Measurements from ENCODE around the gene TPTE.
A peak's percentile ranks its signal among the peaks of the same experiment; 100 is the strongest.
"Not testable (repeated sequence)": the region's sequence is repeated elsewhere in the genome, so short reads cannot be mapped to it uniquely, and the experiment has no call there.

TPTE gene

GRCh38 chr21:10547868-10548267 is 26.5 kb downstream of the TPTE start:
- H3K9me3 ChIP-seq (ENCODE audit: insufficient read depth, low read depth, low read length): peaks cover 81% of the 10 kb centered on the region
- H3K4me3 ChIP-seq (ENCODE audit: low read length); H3K27ac ChIP-seq (ENCODE audit: low read depth, low read length); H3K9ac ChIP-seq (ENCODE audit: low read depth, low read length); H3K4me1 ChIP-seq (ENCODE audit: insufficient read depth, low read length); H3K27me3 ChIP-seq (ENCODE audit: insufficient read depth, low read length); H3K36me3 ChIP-seq (ENCODE audit: insufficient read depth, low read length): not testable (repeated sequence)
- 52% methylated on average over 4 of the region's 4 CpGs for WGBS

GRCh38 chr21:10548331-10548954 is 27.1 kb downstream of the TPTE start:
- H3K27me3 ChIP-seq (ENCODE audit: insufficient read depth, low read length): not testable (repeated sequence)

GRCh38 chr21:10570803-10571202 is 49.4 kb downstream of the TPTE start:
- Histone ChIP-seq H3K9me3 (ENCODE audit: insufficient read depth, low read depth, low read length) (peaks cover 97% of the 10 kb centered on the region), H3K4me3 (ENCODE audit: low read length) (peak overlapping the region; percentile 4; the same call in 1 of the 2 replicates)
- 60% methylated on average over 2 of the region's 2 CpGs for WGBS
- H3K36me3 ChIP-seq (ENCODE audit: insufficient read depth, low read length); H3K27me3 ChIP-seq (ENCODE audit: insufficient read depth, low read length); H3K4me1 ChIP-seq (ENCODE audit: insufficient read depth, low read length); H3K27ac ChIP-seq (ENCODE audit: low read depth, low read length); H3K9ac ChIP-seq (ENCODE audit: low read depth, low read length): not testable (repeated sequence)

More at GRCh38 chr21:10548331-10548954, 27.1 kb downstream of the TPTE start:
- H3K36me3 ChIP-seq (ENCODE audit: insufficient read depth, low read length); H3K4me3 ChIP-seq (ENCODE audit: low read length); H3K27ac ChIP-seq (ENCODE audit: low read depth, low read length); H3K4me1 ChIP-seq (ENCODE audit: insufficient read depth, low read length); H3K9ac ChIP-seq (ENCODE audit: low read depth, low read length): not testable (repeated sequence)
- 94% methylated on average over 2 of the region's 2 CpGs for WGBS
- peaks cover 84% of the 10 kb centered on the region for H3K9me3 ChIP-seq (ENCODE audit: insufficient read depth, low read depth, low read length)

- H3K27ac ChIP-seq (ENCODE audit: low read depth, low read length); H3K4me3 ChIP-seq (ENCODE audit: low read length); H3K36me3 ChIP-seq (ENCODE audit: insufficient read depth, low read length); H3K27me3 ChIP-seq (ENCODE audit: insufficient read depth, low read length); H3K9ac ChIP-seq (ENCODE audit: low read depth, low read length); H3K4me1 ChIP-seq (ENCODE audit: insufficient read depth, low read length): not testable (repeated sequence)
- 83% methylated on average over 16 of the region's 16 CpGs for WGBS
- peaks cover 94% of the 10 kb centered on the region for H3K9me3 ChIP-seq (ENCODE audit: insufficient read depth, low read depth, low read length)
Observed at GRCh38 chr21:10574531-10575310, 53.3 kb downstream of the TPTE start.

GRCh38 chr21:10575311-10575667 is 53.9 kb downstream of the TPTE start:
- Histone ChIP-seq H3K4me1 (ENCODE audit: insufficient read depth, low read length) (no peaks in the 10 kb centered on the region), H3K9ac (ENCODE audit: low read depth, low read length) (no peak overlapping the region), H3K27ac (ENCODE audit: low read depth, low read length) (no peak overlapping the region), H3K4me3 (ENCODE audit: low read length) (0 out of 2 replicates have a peak overlapping the region, but pooled peaks have one; percentile 5), H3K9me3 (ENCODE audit: insufficient read depth, low read depth, low read length) (peaks cover 94% of the 10 kb centered on the region), H3K27me3 (ENCODE audit: insufficient read depth, low read length) (no peaks in the 10 kb centered on the region), H3K36me3 (ENCODE audit: insufficient read depth, low read length) (no peaks in the 10 kb centered on the region)
- 70% methylated on average over 2 of the region's 2 CpGs for WGBS

GRCh38 chr21:10578910-10579309 is 57.5 kb downstream of the TPTE start:
- H3K36me3 ChIP-seq (ENCODE audit: insufficient read depth, low read length); H3K4me1 ChIP-seq (ENCODE audit: insufficient read depth, low read length); H3K9ac ChIP-seq (ENCODE audit: low read depth, low read length); H3K4me3 ChIP-seq (ENCODE audit: low read length); H3K27me3 ChIP-seq (ENCODE audit: insufficient read depth, low read length); H3K27ac ChIP-seq (ENCODE audit: low read depth, low read length): not testable (repeated sequence)
- peaks cover 96% of the 10 kb centered on the region for H3K9me3 ChIP-seq (ENCODE audit: insufficient read depth, low read depth, low read length)

- not testable (repeated sequence) for H3K36me3 ChIP-seq (ENCODE audit: insufficient read depth, low read length); H3K27me3 ChIP-seq (ENCODE audit: insufficient read depth, low read length)
- WGBS: no CpG with 5 or more reads among the region's 1 CpG
Observed at GRCh38 chr21:10589115-10589514, 67.7 kb downstream of the TPTE start.

GRCh38 chr21:10607074-10607473 is 85.7 kb downstream of the TPTE start:
- not testable (repeated sequence) for H3K27me3 ChIP-seq (ENCODE audit: insufficient read depth, low read length); H3K9ac ChIP-seq (ENCODE audit: low read depth, low read length); H3K27ac ChIP-seq (ENCODE audit: low read depth, low read length); H3K36me3 ChIP-seq (ENCODE audit: insufficient read depth, low read length); H3K4me1 ChIP-seq (ENCODE audit: insufficient read depth, low read length); H3K4me3 ChIP-seq (ENCODE audit: low read length)
- peaks cover 78% of the 10 kb centered on the region for H3K9me3 ChIP-seq (ENCODE audit: insufficient read depth, low read depth, low read length)
- WGBS: 78% methylated on average over 6 of the region's 7 CpGs

More at GRCh38 chr21:10589115-10589514, 67.7 kb downstream of the TPTE start:
- peaks cover 85% of the 10 kb centered on the region for H3K9me3 ChIP-seq (ENCODE audit: insufficient read depth, low read depth, low read length)
- H3K4me1 ChIP-seq (ENCODE audit: insufficient read depth, low read length); H3K27ac ChIP-seq (ENCODE audit: low read depth, low read length); H3K4me3 ChIP-seq (ENCODE audit: low read length); H3K9ac ChIP-seq (ENCODE audit: low read depth, low read length): not testable (repeated sequence)

GRCh38 chr21:10614285-10614684 is 92.9 kb downstream of the TPTE start:
- H3K4me1 ChIP-seq (ENCODE audit: insufficient read depth, low read length); H3K27me3 ChIP-seq (ENCODE audit: insufficient read depth, low read length); H3K4me3 ChIP-seq (ENCODE audit: low read length); H3K9ac ChIP-seq (ENCODE audit: low read depth, low read length); H3K36me3 ChIP-seq (ENCODE audit: insufficient read depth, low read length); H3K27ac ChIP-seq (ENCODE audit: low read depth, low read length): not testable (repeated sequence)
- 93% methylated on average over 5 of the region's 6 CpGs for WGBS
- H3K9me3 ChIP-seq (ENCODE audit: insufficient read depth, low read depth, low read length): peaks cover 68% of the 10 kb centered on the region

- H3K4me1 ChIP-seq (ENCODE audit: insufficient read depth, low read length); H3K27ac ChIP-seq (ENCODE audit: low read depth, low read length); H3K9ac ChIP-seq (ENCODE audit: low read depth, low read length); H3K36me3 ChIP-seq (ENCODE audit: insufficient read depth, low read length); H3K4me3 ChIP-seq (ENCODE audit: low read length); H3K27me3 ChIP-seq (ENCODE audit: insufficient read depth, low read length): not testable (repeated sequence)
- WGBS: 84% methylated on average over 3 of the region's 3 CpGs
- peaks cover 68% of the 10 kb centered on the region for H3K9me3 ChIP-seq (ENCODE audit: insufficient read depth, low read depth, low read length)
Observed at GRCh38 chr21:10616061-10616460, 94.7 kb downstream of the TPTE start.

GRCh38 chr21:10616535-10616934 is 95.2 kb downstream of the TPTE start:
- Histone ChIP-seq H3K27me3 (ENCODE audit: insufficient read depth, low read length) (no peaks in the 10 kb centered on the region), H3K27ac (ENCODE audit: low read depth, low read length) (no peak overlapping the region), H3K36me3 (ENCODE audit: insufficient read depth, low read length) (no peaks in the 10 kb centered on the region), H3K9ac (ENCODE audit: low read depth, low read length) (no peak overlapping the region), H3K4me3 (ENCODE audit: low read length) (no peak overlapping the region), H3K9me3 (ENCODE audit: insufficient read depth, low read depth, low read length) (peaks cover 71% of the 10 kb centered on the region), H3K4me1 (ENCODE audit: insufficient read depth, low read length) (no peaks in the 10 kb centered on the region)
- WGBS: 78% methylated on average over 22 of the region's 30 CpGs

Measured in HUES64 (cell line).